Stimulated activated memory B cell treated with anti-CD40 and anti-IgM and Interleukin-4, amounts not matched to agents 10 μg/mL and 1 μg/mL and 100 μg/mL, for 72 hours (primary cell): Measurements from ENCODE around the gene LBHD2.

Experiments
- ATAC-seq: fragments of 150-1000 bp; cut with Tn5 transposase; 2 replicates; pipeline ENCODE4 v1.10.0; 2021
- H3K27ac Mint-ChIP-seq: one replicate; pipeline ENCODE4 v1.8.0; 2022; ENCODE audit warnings: mild to moderate bottlenecking, mixed read lengths
- H3K27me3 Mint-ChIP-seq: one replicate; pipeline ENCODE4 v1.8.0; 2022; ENCODE audit warnings: mixed read lengths
- H3K36me3 Mint-ChIP-seq: one replicate; pipeline ENCODE4 v1.8.0; 2022; ENCODE audit warnings: mixed read lengths
- H3K4me1 Mint-ChIP-seq: one replicate; pipeline ENCODE4 v1.8.0; 2022; ENCODE audit warnings: mixed read lengths
- H3K4me3 Mint-ChIP-seq: one replicate; pipeline ENCODE4 v1.8.0; 2022; ENCODE audit warnings: mild to moderate bottlenecking, moderate library complexity, mixed read lengths
- H3K9me3 Mint-ChIP-seq: one replicate; pipeline ENCODE4 v1.8.0; 2022; ENCODE audit warnings: mixed read lengths

The LBHD2 gene

GRCh38 chr14:103094406-103095209 is 10.6 kb downstream of the LBHD2 start, which contains the start of gene EXOC3L4:
Gene EXOC3L4, plus strand, starts transcription at chr14:103094725. Its CDS starts 5,495 bp downstream, at chr14:103100220.
- Mint-ChIP-seq H3K36me3 (no peaks in the 10 kb centered on the region), H3K9me3 (no peaks in the 10 kb centered on the region), H3K27ac (no peak within 1 kb of the TSS), H3K4me3 (no peak within 1 kb of the TSS), H3K4me1 (peaks cover 25% of the 10 kb centered on the region), H3K27me3 (peaks cover 19% of the 10 kb centered on the region)
- ATAC-seq, result no peak

- no peak overlapping the region for H3K4me3 Mint-ChIP-seq
- no peaks in the 10 kb centered on the region for H3K36me3 Mint-ChIP-seq
- no peak for ATAC-seq
- peaks cover 30% of the 10 kb centered on the region for H3K4me1 Mint-ChIP-seq
- H3K27me3 Mint-ChIP-seq, result peaks cover 19% of the 10 kb centered on the region
- H3K27ac Mint-ChIP-seq, result no peak overlapping the region
- no peaks in the 10 kb centered on the region for H3K9me3 Mint-ChIP-seq
Observed at GRCh38 chr14:103095210-103095778, 11.3 kb downstream of the LBHD2 start.

GRCh38 chr14:103096387-103096786 is 12.4 kb downstream of the LBHD2 start:
- Mint-ChIP-seq H3K4me1 (peaks cover 35% of the 10 kb centered on the region), H3K27ac (peak overlapping the region; percentile 5), H3K36me3 (no peaks in the 10 kb centered on the region), H3K9me3 (no peaks in the 10 kb centered on the region), H3K27me3 (peaks cover 19% of the 10 kb centered on the region), H3K4me3 (no peak overlapping the region)
- no peak for ATAC-seq

- peak; percentile 25 for ATAC-seq
- peaks cover 19% of the 10 kb centered on the region for H3K27me3 Mint-ChIP-seq
- H3K4me1 Mint-ChIP-seq, result peaks cover 32% of the 10 kb centered on the region
- no peaks in the 10 kb centered on the region for H3K36me3 Mint-ChIP-seq
- H3K27ac Mint-ChIP-seq, result peak overlapping the region; percentile 5
- H3K9me3 Mint-ChIP-seq, result no peaks in the 10 kb centered on the region
- H3K4me3 Mint-ChIP-seq, result no peak overlapping the region
Observed at GRCh38 chr14:103097244-103097993, 13.4 kb downstream of the LBHD2 start.

GRCh38 chr14:103097994-103098957 is 14.3 kb downstream of the LBHD2 start:
- Mint-ChIP-seq H3K36me3 (no peaks in the 10 kb centered on the region), H3K9me3 (no peaks in the 10 kb centered on the region), H3K27ac (peak overlapping the region; percentile 5), H3K4me1 (peaks cover 39% of the 10 kb centered on the region), H3K27me3 (peaks cover 26% of the 10 kb centered on the region), H3K4me3 (no peak overlapping the region)
- no peak for ATAC-seq

- peaks cover 42% of the 10 kb centered on the region for H3K4me1 Mint-ChIP-seq
- H3K4me3 Mint-ChIP-seq, result no peak overlapping the region
- no peaks in the 10 kb centered on the region for H3K36me3 Mint-ChIP-seq
- no peak for ATAC-seq
- no peaks in the 10 kb centered on the region for H3K9me3 Mint-ChIP-seq
- no peak overlapping the region for H3K27ac Mint-ChIP-seq
- H3K27me3 Mint-ChIP-seq, result peaks cover 32% of the 10 kb centered on the region
Observed at GRCh38 chr14:103099081-103099732, 15.2 kb downstream of the LBHD2 start.

- no peak for ATAC-seq
- H3K27ac Mint-ChIP-seq, result peak overlapping the region; percentile 71
- H3K4me3 Mint-ChIP-seq, result no peak overlapping the region
- peaks cover 37% of the 10 kb centered on the region for H3K27me3 Mint-ChIP-seq
- no peaks in the 10 kb centered on the region for H3K9me3 Mint-ChIP-seq
- peaks cover 38% of the 10 kb centered on the region for H3K4me1 Mint-ChIP-seq
- no peaks in the 10 kb centered on the region for H3K36me3 Mint-ChIP-seq
Observed at GRCh38 chr14:103099733-103100280, 15.8 kb downstream of the LBHD2 start.

GRCh38 chr14:103100281-103101121 is 16.5 kb downstream of the LBHD2 start:
- H3K27ac Mint-ChIP-seq, result peak overlapping the region; percentile 71
- peak; percentile 80 for ATAC-seq
- H3K4me3 Mint-ChIP-seq, result peak overlapping the region; percentile 15
- H3K4me1 Mint-ChIP-seq, result peaks cover 40% of the 10 kb centered on the region
- no peaks in the 10 kb centered on the region for H3K9me3 Mint-ChIP-seq
- peaks cover 44% of the 10 kb centered on the region for H3K27me3 Mint-ChIP-seq
- H3K36me3 Mint-ChIP-seq, result no peaks in the 10 kb centered on the region

GRCh38 chr14:103101257-103101962 is 17.4 kb downstream of the LBHD2 start:
- Mint-ChIP-seq H3K9me3 (no peaks in the 10 kb centered on the region), H3K27ac (peak overlapping the region; percentile 71), H3K4me3 (peak overlapping the region; percentile 15), H3K4me1 (peaks cover 46% of the 10 kb centered on the region), H3K36me3 (no peaks in the 10 kb centered on the region), H3K27me3 (peaks cover 47% of the 10 kb centered on the region)
- ATAC-seq, result no peak

GRCh38 chr14:103101963-103102688 is 18.1 kb downstream of the LBHD2 start:
- Mint-ChIP-seq H3K27me3 (peaks cover 40% of the 10 kb centered on the region), H3K4me3 (no peak overlapping the region), H3K36me3 (no peaks in the 10 kb centered on the region), H3K9me3 (no peaks in the 10 kb centered on the region), H3K4me1 (peaks cover 46% of the 10 kb centered on the region), H3K27ac (no peak overlapping the region)
- no peak for ATAC-seq

GRCh38 chr14:103102689-103103260 is 18.8 kb downstream of the LBHD2 start:
- no peak for ATAC-seq
- no peak overlapping the region for H3K27ac Mint-ChIP-seq
- peaks cover 33% of the 10 kb centered on the region for H3K27me3 Mint-ChIP-seq
- peaks cover 46% of the 10 kb centered on the region for H3K4me1 Mint-ChIP-seq
- H3K9me3 Mint-ChIP-seq, result no peaks in the 10 kb centered on the region
- no peak overlapping the region for H3K4me3 Mint-ChIP-seq
- no peaks in the 10 kb centered on the region for H3K36me3 Mint-ChIP-seq
